ENCODE data around the gene PSMD2. TPM values are rescaled to one million over a fixed set of nuclear protein-coding genes. Genes with fewer than 3 reads are reported as not detected.

The PSMD2 gene
- total and polyA plus RNA-seq, 2 of the 8 experiments (the other 6 are each of a cell fraction or from before 2014, with no cell fraction given): 350 to 363 TPM

DNA sequence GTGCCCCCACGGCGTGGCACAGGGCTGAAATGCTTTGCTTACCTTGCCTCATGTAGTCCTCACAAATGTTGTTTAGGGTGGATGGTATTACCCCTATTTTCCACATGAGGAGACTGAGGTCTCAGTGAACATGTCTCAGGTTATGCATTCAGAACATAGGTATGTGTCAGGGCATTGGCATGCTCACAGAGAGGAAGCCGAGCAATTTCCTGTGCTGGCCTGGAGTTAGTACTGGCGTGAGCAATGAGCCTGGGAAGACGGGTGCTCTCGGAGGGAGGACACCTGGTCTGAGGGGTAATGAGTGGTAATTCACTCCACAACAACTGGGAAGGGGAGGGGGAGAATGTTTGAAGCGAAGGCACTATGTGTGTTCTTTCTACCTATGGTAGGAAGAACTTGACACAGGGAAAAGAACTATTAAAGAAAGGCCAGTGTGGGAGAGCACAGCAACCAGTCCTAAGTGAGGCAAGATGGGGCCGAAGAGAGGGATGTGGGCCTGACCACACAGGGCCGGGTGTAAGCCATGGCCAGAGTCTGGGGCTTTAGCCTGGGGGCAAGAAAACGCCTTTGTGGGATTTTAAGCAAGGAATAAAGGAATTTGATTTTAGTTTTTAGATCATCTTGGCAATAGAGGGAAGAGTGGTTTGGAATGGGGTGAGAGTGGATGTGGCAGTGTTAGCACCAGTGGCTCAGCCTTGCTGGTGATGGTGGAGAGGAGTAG is 33.5 kb downstream of the PSMD2 start:
- Histone ChIP-seq H4K5ac (ENCODE audit: insufficient read length, low read depth, low read length) (no peak overlapping the region), H3K23ac (ENCODE audit: insufficient read length) (no peak overlapping the region), H3K27ac (ENCODE audit: low read depth, low read length) (peak overlapping the region; percentile 12; the same call in 1 of the 2 replicates), H2BK12ac (ENCODE audit: low read depth, low read length) (no peak overlapping the region), H3K79me1 (ENCODE audit: low read depth, low read length) (peaks cover 13% of the 10 kb centered on the region), H4K20me1 (replicated peaks in 1 of 2; ENCODE audit: control insufficient read depth in 1 of 2, insufficient read depth in 2 of 2, low read length in 2 of 2) (peaks cover 17 to 32% of the 10 kb centered on the region in 2 experiments), H2BK5ac (ENCODE audit: low read depth, low read length) (0 out of 2 replicates have a peak overlapping the region, but pooled peaks have one; percentile 2), H3K79me2 (ENCODE audit: control insufficient read depth in 1 of 2, insufficient read depth in 2 of 2, low read length in 2 of 2) (0 out of 4 replicates have a peak, but pooled peaks cover 0 to 2% of the 10 kb centered on the region in 2 experiments), H2AK5ac (ENCODE audit: low read depth, low read length) (no peak overlapping the region), H4K8ac (ENCODE audit: extremely low read depth, insufficient read depth, low read length) (no peak overlapping the region), H3K56ac (replicated peaks; ENCODE audit: insufficient read length, low read depth, low read length) (no peak overlapping the region), H2BK20ac (ENCODE audit: low read length) (no peak overlapping the region), H3K4ac (replicated peaks; ENCODE audit: insufficient read length, low read depth, low read length) (no peak overlapping the region), H3K18ac (ENCODE audit: extremely low read depth, low read length) (no peak overlapping the region), H3K4me2 (ENCODE audit: insufficient read depth in 1 of 2, low read depth in 2 of 2, low read length in 2 of 2) (no peak overlapping the region), H3K9me3 (ENCODE audit: insufficient read depth in 2 of 2, low read depth in 1 of 2, low read length in 1 of 2) (no peaks in the 10 kb centered on the region), H2BK15ac (ENCODE audit: low read length) (no peak overlapping the region), H3K9ac (replicated peaks in 1 of 4; ENCODE audit: extremely low read depth in 1 of 4, low read depth in 3 of 4, low read length in 3 of 4) (no peak overlapping the region; a peak in 1 of 7 replicates), H3K14ac (ENCODE audit: insufficient read length) (no peak overlapping the region), H3K36me3 (ENCODE audit: control insufficient read depth in 2 of 4, insufficient read depth in 4 of 4, low read length in 3 of 4) (peaks cover 44 to 73% (median 65%) of the 10 kb centered on the region in 4 experiments), H3K4me3 (ENCODE audit: extremely low read depth in 1 of 4, insufficient read depth in 2 of 4, low read depth in 3 of 4, low read length in 4 of 4) (no peak overlapping the region), H3K4me1 (replicated peaks in 1 of 4; ENCODE audit: control insufficient read depth in 3 of 4, insufficient read depth in 4 of 4, low read length in 3 of 4) (peaks cover 0 to 12% (median 9%) of the 10 kb centered on the region in 4 experiments; a peak in 6 of 7 replicates), H2AFZ (ENCODE audit: low read length) (no peak overlapping the region), H3K23me2 (ENCODE audit: low read depth, low read length) (peaks cover 12% of the 10 kb centered on the region), H4K91ac (replicated peaks; ENCODE audit: insufficient read length, low read length) (no peak overlapping the region), H2BK120ac (replicated peaks; ENCODE audit: low read depth, low read length) (no peak overlapping the region), H3K27me3 (replicated peaks in 1 of 4; ENCODE audit: control insufficient read depth in 3 of 4, extremely low read depth in 1 of 4, insufficient read depth in 3 of 4, low read length in 3 of 4) (no peaks in the 10 kb centered on the region)
- POLR2A ChIA-PET (ENCODE audit: partially characterized antibody): interaction anchor here (1.4 to 9.8 kb wide), 4 partner anchors 8 to 17 kb away, joined by 5 to 148 read pairs (median 14); partner anchors contain the start of gene EIF4G1
- CTCF ChIA-PET (ENCODE audit: partially characterized antibody): no interaction called here
- FAIRE-seq: no peak
- WGBS, 2 experiments (ENCODE audit: extremely low coverage in 1 of 2, insufficient coverage in 1 of 2, insufficient read length in 1 of 2, insufficient replicate concordance in 2 of 2, low coverage in 1 of 2, low lambda C conversion rate in 2 of 2, missing lambda C conversion rate in 1 of 2): 84% methylated on average over 10 of the region's 10 CpGs; no CpG with 5 or more reads in 1 of the 2 experiments
- DNase-seq (ENCODE audit: low read depth in 1 of 2, low spot score in 2 of 2): no peak
- no peak for TF ChIP-seq POLR2AphosphoS5 (IDR thresholded peaks at IDR 0.05; ENCODE audit: low read depth, low read length)
- TF ChIP-seq, protein P1, sequence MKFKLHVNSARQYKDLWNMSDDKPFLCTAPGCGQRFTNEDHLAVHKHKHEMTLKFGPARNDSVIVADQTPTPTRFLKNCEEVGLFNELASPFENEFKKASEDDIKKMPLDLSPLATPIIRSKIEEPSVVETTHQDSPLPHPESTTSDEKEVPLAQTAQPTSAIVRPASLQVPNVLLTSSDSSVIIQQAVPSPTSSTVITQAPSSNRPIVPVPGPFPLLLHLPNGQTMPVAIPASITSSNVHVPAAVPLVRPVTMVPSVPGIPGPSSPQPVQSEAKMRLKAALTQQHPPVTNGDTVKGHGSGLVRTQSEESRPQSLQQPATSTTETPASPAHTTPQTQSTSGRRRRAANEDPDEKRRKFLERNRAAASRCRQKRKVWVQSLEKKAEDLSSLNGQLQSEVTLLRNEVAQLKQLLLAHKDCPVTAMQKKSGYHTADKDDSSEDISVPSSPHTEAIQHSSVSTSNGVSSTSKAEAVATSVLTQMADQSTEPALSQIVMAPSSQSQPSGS (IDR thresholded peaks at IDR 0.05; ENCODE audit: low read length): no peak
- no peak for TF ChIP-seq KDM4A (IDR thresholded peaks at IDR 0.05; ENCODE audit: low read depth, low read length, severe bottlenecking)
- TF ChIP-seq TCF12 (IDR thresholded peaks at IDR 0.05; ENCODE audit: low read depth, low read length): no peak
- TF ChIP-seq SP2 (IDR thresholded peaks at IDR 0.05; ENCODE audit: low read length): no peak
- TF ChIP-seq RNF2 (IDR thresholded peaks at IDR 0.05; ENCODE audit: borderline replicate concordance, low read depth, low read length, missing control alignments, poor library complexity, severe bottlenecking): no peak
- TF ChIP-seq, protein P2, sequence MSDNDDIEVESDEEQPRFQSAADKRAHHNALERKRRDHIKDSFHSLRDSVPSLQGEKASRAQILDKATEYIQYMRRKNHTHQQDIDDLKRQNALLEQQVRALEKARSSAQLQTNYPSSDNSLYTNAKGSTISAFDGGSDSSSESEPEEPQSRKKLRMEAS (IDR thresholded peaks at IDR 0.05): no peak
- TF ChIP-seq EGR1 (IDR thresholded peaks at IDR 0.05; ENCODE audit: borderline replicate concordance, low read depth, low read length): no peak
- TF ChIP-seq KDM5A (IDR thresholded peaks at IDR 0.05; ENCODE audit: low read length): no peak
- TF ChIP-seq TAF7 (optimal IDR thresholded peaks at IDR 0.05; ENCODE audit: borderline replicate concordance, low read depth, low read length): no peak

All from H1 (cell line).